Glomerular endothelial cell (primary cell): ENCODE measurements around the gene CFAP100. TPM values are rescaled to one million over a fixed set of nuclear protein-coding genes. Genes with fewer than 3 reads are reported as not detected.

Experiments
- DNase-seq: peaks from one replicate; pipeline ENCODE4 v3.0.0-alpha.2; 2011; ENCODE audit warnings: low read depth, low spot score; ENCODE audit errors: extremely low read depth
- total RNA-seq: library from RNA; depleted of rRNA; stranded (reverse); fragments of >200 nt; gene quantifications from 2 replicates; pipeline ENCODE4 v1.2.3, GENCODE V29; 2015

The CFAP100 gene
- total RNA-seq, 1 donor from 2014 or later: not detected

- no peak for DNase-seq
Observed at GRCh38 chr3:126475413-126476114, 80.9 kb downstream of the CFAP100 start, which contains the start of gene ZXDC. ZXDC (minus strand) TSS chr3:126475891; CDS start chr3:126475865, 26 bp downstream.

GRCh38 chr3:126476166-126477060 is 81.7 kb downstream of the CFAP100 start:
- DNase-seq: no peak

- no peak for DNase-seq
Observed at GRCh38 chr3:126477061-126477380, 82.3 kb downstream of the CFAP100 start.

- DNase-seq: no peak
Observed at GRCh38 chr3:126478581-126479310, 84.0 kb downstream of the CFAP100 start.

GRCh38 chr3:126479642-126480041 is 84.9 kb downstream of the CFAP100 start:
- DNase-seq: no peak

GRCh38 chr3:126480206-126480605 is 85.5 kb downstream of the CFAP100 start:
- DNase-seq: no peak

- no peak for DNase-seq
Observed at GRCh38 chr3:126480861-126481260, 86.2 kb downstream of the CFAP100 start.

- no peak for DNase-seq
Observed at GRCh38 chr3:126481808-126482502, 87.2 kb downstream of the CFAP100 start.

- DNase-seq: no peak
Observed at GRCh38 chr3:126482503-126483255, 88.0 kb downstream of the CFAP100 start.

GRCh38 chr3:126483321-126483761 is 88.6 kb downstream of the CFAP100 start:
- no peak for DNase-seq

- DNase-seq: no peak
Observed at GRCh38 chr3:126484148-126484547, 89.4 kb downstream of the CFAP100 start.

- DNase-seq: no peak
Observed at GRCh38 chr3:126484662-126485061, 90.0 kb downstream of the CFAP100 start.

GRCh38 chr3:126485176-126485897 is 90.6 kb downstream of the CFAP100 start:
- no peak for DNase-seq

GRCh38 chr3:126485956-126486355 is 91.2 kb downstream of the CFAP100 start:
- DNase-seq: no peak

Other genes with a start within 250 kb of the CFAP100 start
- not detected in 2 replicates for gene ALDH1L1, start 214.3 kb upstream of the CFAP100 start, total RNA-seq
- gene KLF15, start 37.5 kb upstream of the CFAP100 start, total RNA-seq: 0.05 and 0.47 TPM in 2 replicates
- 17.9 and 25.7 TPM in 2 replicates for gene ZXDC, start 81.0 kb downstream of the CFAP100 start, total RNA-seq
- gene UROC1, start 122.9 kb downstream of the CFAP100 start, total RNA-seq: not detected in 2 replicates
- gene CHST13, start 129.2 kb downstream of the CFAP100 start, total RNA-seq: not detected in 2 replicates
- gene C3orf22, start 164.0 kb downstream of the CFAP100 start, total RNA-seq: not detected in 2 replicates